ENCODE measurements around the gene FAM20B. TPM values are rescaled to one million over a fixed set of nuclear protein-coding genes. Genes with fewer than 3 reads are reported as not detected.

The FAM20B gene
- total and polyA plus RNA-seq, 2 of the 8 experiments (the other 6 are each of a cell fraction or from before 2014, with no cell fraction given): 8.3 to 36.6 TPM

DNA sequence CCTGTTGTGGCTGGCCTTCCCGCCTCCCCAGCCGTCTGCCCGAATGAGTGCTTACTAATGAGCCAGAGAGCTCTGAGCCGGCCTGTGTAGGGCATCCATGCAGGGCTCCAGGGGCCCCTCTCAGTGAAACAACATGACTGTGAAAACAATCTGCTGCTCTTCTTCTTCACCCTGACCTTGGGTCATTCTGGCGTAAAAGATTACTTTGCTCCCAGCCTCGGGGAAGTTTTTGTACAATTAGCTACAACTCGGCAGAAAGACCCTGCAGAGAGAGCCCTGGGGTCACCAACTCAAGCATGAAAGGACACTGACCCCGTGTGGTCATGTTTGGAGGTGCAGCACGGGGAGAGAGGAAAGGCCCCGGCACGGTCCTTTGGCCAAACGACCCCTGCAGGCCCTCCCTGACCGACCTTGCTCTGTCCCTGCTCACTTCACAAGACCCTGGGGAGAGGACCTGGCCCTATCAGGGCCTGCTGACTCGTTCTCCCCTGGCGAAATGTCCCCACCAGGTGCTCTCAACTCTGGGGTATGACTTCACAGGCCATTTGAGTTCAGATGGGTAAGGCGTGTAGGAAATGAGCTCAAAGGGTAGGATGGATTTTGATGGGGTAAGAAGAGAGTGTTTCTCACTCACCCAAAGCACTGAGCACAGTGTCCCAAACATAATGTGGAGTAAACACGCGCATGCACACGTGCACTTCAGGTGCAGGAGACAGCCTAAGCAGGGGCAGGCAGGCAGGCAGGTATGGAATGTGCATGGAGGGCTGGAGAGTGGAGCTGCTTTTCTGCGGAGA lies 22.9 kb upstream of the FAM20B start (continued):
- TF ChIP-seq, protein P1, sequence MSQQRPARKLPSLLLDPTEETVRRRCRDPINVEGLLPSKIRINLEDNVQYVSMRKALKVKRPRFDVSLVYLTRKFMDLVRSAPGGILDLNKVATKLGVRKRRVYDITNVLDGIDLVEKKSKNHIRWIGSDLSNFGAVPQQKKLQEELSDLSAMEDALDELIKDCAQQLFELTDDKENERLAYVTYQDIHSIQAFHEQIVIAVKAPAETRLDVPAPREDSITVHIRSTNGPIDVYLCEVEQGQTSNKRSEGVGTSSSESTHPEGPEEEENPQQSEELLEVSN (IDR thresholded peaks at IDR 0.05): peak; percentile 47; the same call in 1 of the 2 replicates
- no peak for TF ChIP-seq JUN (IDR thresholded peaks at IDR 0.05; ENCODE audit: low read depth, low read length)
- TF ChIP-seq POLR2A (IDR thresholded peaks at IDR 0.05; ENCODE audit: control extremely low read depth in 1 of 2, low read depth in 2 of 2, low read length in 2 of 2): no peak
- TF ChIP-seq, protein P2, sequence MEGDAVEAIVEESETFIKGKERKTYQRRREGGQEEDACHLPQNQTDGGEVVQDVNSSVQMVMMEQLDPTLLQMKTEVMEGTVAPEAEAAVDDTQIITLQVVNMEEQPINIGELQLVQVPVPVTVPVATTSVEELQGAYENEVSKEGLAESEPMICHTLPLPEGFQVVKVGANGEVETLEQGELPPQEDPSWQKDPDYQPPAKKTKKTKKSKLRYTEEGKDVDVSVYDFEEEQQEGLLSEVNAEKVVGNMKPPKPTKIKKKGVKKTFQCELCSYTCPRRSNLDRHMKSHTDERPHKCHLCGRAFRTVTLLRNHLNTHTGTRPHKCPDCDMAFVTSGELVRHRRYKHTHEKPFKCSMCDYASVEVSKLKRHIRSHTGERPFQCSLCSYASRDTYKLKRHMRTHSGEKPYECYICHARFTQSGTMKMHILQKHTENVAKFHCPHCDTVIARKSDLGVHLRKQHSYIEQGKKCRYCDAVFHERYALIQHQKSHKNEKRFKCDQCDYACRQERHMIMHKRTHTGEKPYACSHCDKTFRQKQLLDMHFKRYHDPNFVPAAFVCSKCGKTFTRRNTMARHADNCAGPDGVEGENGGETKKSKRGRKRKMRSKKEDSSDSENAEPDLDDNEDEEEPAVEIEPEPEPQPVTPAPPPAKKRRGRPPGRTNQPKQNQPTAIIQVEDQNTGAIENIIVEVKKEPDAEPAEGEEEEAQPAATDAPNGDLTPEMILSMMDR (IDR thresholded peaks at IDR 0.05; ENCODE audit: control extremely low read depth in 1 of 3, insufficient read depth in 1 of 3, low read depth in 1 of 3, low read length in 3 of 3): peak; percentile 83 to 98 (median 97)
- TF ChIP-seq HDAC2 (IDR thresholded peaks at IDR 0.05; ENCODE audit: borderline replicate concordance in 1 of 2, low read depth in 2 of 2, low read length in 2 of 2): no peak
